Panc1 (cell line): Measurements from ENCODE around the gene GLB1L.

ENCODE experiments used
- CTCF ChIP-seq: fragments of 450-650 bp; IDR thresholded peaks from 2 replicates; pipeline ENCODE4 v1.5.1; 2017; ENCODE audit warnings: mild to moderate bottlenecking
- POLR2AphosphoS5 ChIP-seq: IDR thresholded peaks from 2 replicates; pipeline ENCODE4 v1.6.1; 2012; ENCODE audit warnings: mild to moderate bottlenecking, low read depth, low read length, moderate library complexity
- SIN3A ChIP-seq: IDR thresholded peaks from 2 replicates; pipeline ENCODE4 v1.6.1; 2012; ENCODE audit warnings: low read depth, mild to moderate bottlenecking, low read length, moderate library complexity, borderline replicate concordance; ENCODE audit not compliant: insufficient read depth

- TF ChIP-seq CTCF = no peak
- TF ChIP-seq POLR2AphosphoS5 = no peak
- TF ChIP-seq SIN3A = no peak
These were observed 2.7 kb upstream of the GLB1L start for GRCh38 chr2:219247678-219248642.
